BJ (cell line): ENCODE results near the gene UNK. TPM values are rescaled to one million over a fixed set of nuclear protein-coding genes. Genes with fewer than 3 reads are reported as not detected.

Experiments
- CTCF ChIA-PET: fragments of 350-600 bp; formaldehyde crosslinking; extraction: SDS; loops from one replicate; lab custom pipeline; 2021; ENCODE audit warnings: antibody characterized with exemption, inconsistent platforms; lab: Yijun Ruan, JAX
- POLR2A ChIA-PET: fragments of 300-600 bp; sonication (Branson Sonifier 250); formaldehyde crosslinking; extraction: SDS; loops from one replicate; lab custom pipeline; 2021; ENCODE audit warnings: antibody characterized with exemption; lab: Charles Lee
- DNase-seq: peaks from one replicate; pipeline ENCODE4 v3.0.0-alpha.2; 2011; ENCODE audit warnings: low read depth
- H3K27me3 ChIP-seq: 2 replicates; pipeline ENCODE4 v1.6.0; 2011; ENCODE audit warnings: low read length; ENCODE audit not compliant: control insufficient read depth, insufficient read depth
- H3K36me3 ChIP-seq: 2 replicates; pipeline ENCODE4 v1.5.1; 2011; ENCODE audit warnings: low read length; ENCODE audit not compliant: control insufficient read depth, insufficient read depth
- H3K4me3 ChIP-seq: 2 replicates; pipeline ENCODE4 v1.5.1; 2011; ENCODE audit warnings: low read depth, mild to moderate bottlenecking, control low read depth, low read length
- CTCF ChIP-seq: IDR thresholded peaks from 2 replicates; pipeline ENCODE4 v1.5.1; 2011; ENCODE audit warnings: low read depth, mild to moderate bottlenecking, control low read depth, inconsistent platforms, low read length, moderate library complexity; ENCODE audit not compliant: insufficient read depth
- polyA plus RNA-seq: library from polyadenylated mRNA; depleted of rRNA; stranded (reverse); fragments of >200 nt; gene quantifications from 2 replicates; pipeline ENCODE4 v1.2.3, GENCODE V29; 2011

The UNK gene
- polyA plus RNA-seq, 1 experiment: 7.2 TPM

- CTCF ChIA-PET: interaction anchor here (1.7 to 7.7 kb wide), 2 partner anchors 9 to 10 kb away, joined by 4 to 56 read pairs; no protein-coding TSS in a partner anchor
- Histone ChIP-seq H3K27me3 (no peaks in the 10 kb centered on the region), H3K36me3 (peaks cover 55% of the 10 kb centered on the region), H3K4me3 (no peak overlapping the region)
- no peak for DNase-seq
- POLR2A ChIA-PET: no interaction called here
- TF ChIP-seq CTCF: no peak
Measured at GRCh38 chr17:75819678-75820077, 35.1 kb downstream of the UNK start.

- DNase-seq: no peak
- CTCF ChIA-PET: interaction anchor here (1.7 to 7.7 kb wide), 4 partner anchors 8 to 74 kb away, joined by 3 to 56 read pairs (median 8); no protein-coding TSS in a partner anchor
- H3K36me3 ChIP-seq: peaks cover 54% of the 10 kb centered on the region
- no peak overlapping the region for H3K4me3 ChIP-seq
- TF ChIP-seq CTCF: no peak
- H3K27me3 ChIP-seq: no peaks in the 10 kb centered on the region
- POLR2A ChIA-PET: no interaction called here
Measured at GRCh38 chr17:75820094-75821080, 35.8 kb downstream of the UNK start.

GRCh38 chr17:75821552-75821951 is 36.9 kb downstream of the UNK start:
- peaks cover 53% of the 10 kb centered on the region for H3K36me3 ChIP-seq
- DNase-seq: no peak
- ChIA-PET POLR2A (no interaction called here), CTCF (interaction anchor here (0.6 to 2.0 kb wide), 4 partner anchors 9 to 73 kb away, joined by 3 to 12 read pairs (median 4); no protein-coding TSS in a partner anchor)
- TF ChIP-seq CTCF: no peak
- H3K27me3 ChIP-seq: no peaks in the 10 kb centered on the region
- no peak overlapping the region for H3K4me3 ChIP-seq

GRCh38 chr17:75822119-75822799 is 37.7 kb downstream of the UNK start:
- DNase-seq: no peak
- Histone ChIP-seq H3K36me3 (peaks cover 47% of the 10 kb centered on the region), H3K27me3 (no peaks in the 10 kb centered on the region), H3K4me3 (no peak overlapping the region)
- POLR2A ChIA-PET: no interaction called here
- CTCF ChIA-PET: interaction anchor here (1.3 to 2.0 kb wide), 4 partner anchors 8 to 72 kb away, joined by 3 to 12 read pairs (median 4); partner anchors contain the start of gene GALK1
- TF ChIP-seq CTCF: no peak

- Histone ChIP-seq H3K4me3 (no peak overlapping the region), H3K27me3 (no peaks in the 10 kb centered on the region), H3K36me3 (peaks cover 42% of the 10 kb centered on the region)
- DNase-seq: no peak
- ChIA-PET CTCF (interaction anchor here (1.3 to 1.8 kb wide), 2 partner anchors 58 to 73 kb away, joined by 4 read pairs; partner anchors contain the start of gene GALK1), POLR2A (no interaction called here)
- TF ChIP-seq CTCF: no peak
Measured at GRCh38 chr17:75822800-75823166, 38.2 kb downstream of the UNK start.
